ENCODE results near the gene PTS.

DNA sequence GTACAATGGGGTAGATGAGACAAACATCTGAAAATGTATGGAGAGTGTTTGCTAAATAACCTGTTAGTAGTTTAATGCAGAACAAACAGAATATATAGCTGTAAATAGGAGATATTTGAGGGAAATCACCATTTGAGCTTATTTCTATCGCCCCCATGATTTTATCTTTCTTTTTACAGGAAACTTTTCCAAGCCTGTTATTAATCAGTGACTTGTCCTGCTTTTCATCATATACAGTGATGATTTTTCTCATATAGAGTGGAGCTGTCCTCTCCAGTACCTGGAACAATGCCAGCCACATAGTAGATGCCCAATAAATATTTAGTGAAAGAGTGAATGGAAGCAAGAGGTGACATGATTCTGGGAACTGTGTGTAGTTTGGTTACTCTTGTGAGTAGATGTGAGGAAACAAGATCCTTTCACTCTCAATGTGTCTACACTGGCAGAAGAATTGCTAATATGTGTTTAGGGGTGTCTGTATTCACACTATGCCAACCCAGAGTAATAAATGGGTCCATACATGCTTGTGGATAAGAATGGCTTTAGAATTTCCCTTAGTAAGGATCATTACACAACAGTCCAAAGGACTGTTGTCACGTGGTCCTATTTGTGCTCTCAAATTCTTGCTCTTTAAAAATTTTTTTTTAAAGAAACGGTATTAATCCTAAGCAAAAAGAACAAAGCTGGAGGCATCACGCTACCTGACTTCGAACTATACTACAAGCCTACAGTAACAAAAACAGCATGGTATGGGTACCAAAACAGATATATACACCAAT, 2.3 kb upstream of the PTS start:
- TF ChIP-seq, protein P1, sequence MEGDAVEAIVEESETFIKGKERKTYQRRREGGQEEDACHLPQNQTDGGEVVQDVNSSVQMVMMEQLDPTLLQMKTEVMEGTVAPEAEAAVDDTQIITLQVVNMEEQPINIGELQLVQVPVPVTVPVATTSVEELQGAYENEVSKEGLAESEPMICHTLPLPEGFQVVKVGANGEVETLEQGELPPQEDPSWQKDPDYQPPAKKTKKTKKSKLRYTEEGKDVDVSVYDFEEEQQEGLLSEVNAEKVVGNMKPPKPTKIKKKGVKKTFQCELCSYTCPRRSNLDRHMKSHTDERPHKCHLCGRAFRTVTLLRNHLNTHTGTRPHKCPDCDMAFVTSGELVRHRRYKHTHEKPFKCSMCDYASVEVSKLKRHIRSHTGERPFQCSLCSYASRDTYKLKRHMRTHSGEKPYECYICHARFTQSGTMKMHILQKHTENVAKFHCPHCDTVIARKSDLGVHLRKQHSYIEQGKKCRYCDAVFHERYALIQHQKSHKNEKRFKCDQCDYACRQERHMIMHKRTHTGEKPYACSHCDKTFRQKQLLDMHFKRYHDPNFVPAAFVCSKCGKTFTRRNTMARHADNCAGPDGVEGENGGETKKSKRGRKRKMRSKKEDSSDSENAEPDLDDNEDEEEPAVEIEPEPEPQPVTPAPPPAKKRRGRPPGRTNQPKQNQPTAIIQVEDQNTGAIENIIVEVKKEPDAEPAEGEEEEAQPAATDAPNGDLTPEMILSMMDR (IDR thresholded peaks at IDR 0.05) = no peak
- TF ChIP-seq POLR2A (IDR thresholded peaks at IDR 0.05) (no peak), POLR2AphosphoS5 (IDR thresholded peaks at IDR 0.05) (no peak)
